Spleen (tissue), 11 donors: ENCODE results near the gene IQGAP2. TPM values are rescaled to one million over a fixed set of nuclear protein-coding genes. Genes with fewer than 3 reads are reported as not detected.

Experiments
- DNase-seq: peaks from one replicate; pipeline ENCODE4 v3.0.0-alpha.2; 2020
- H3K27ac ChIP-seq, 8 donors: fragments of 200-600 bp; sonication (generic) in 7 of 8; 1 replicate in 4 of 8; 2 replicates in 4 of 8; pipeline versions ENCODE4 v1.5.0 to v1.8.0; 2016 to 2021; ENCODE audit warnings: inconsistent platforms in 4 of 8, mild to moderate bottlenecking in 4 of 8, moderate library complexity in 1 of 8
- H3K27me3 ChIP-seq, 7 donors: fragments of 200-600 bp; sonication (generic) in 6 of 7; replicated peaks in 1 of 7; 1 replicate in 4 of 7; 2 replicates in 3 of 7; pipeline versions ENCODE4 v1.5.0 to v1.8.0; 2016 to 2021; ENCODE audit warnings: inconsistent platforms in 3 of 7, mild to moderate bottlenecking in 1 of 7
- H3K36me3 ChIP-seq, 6 donors: fragments of 200-600 bp; sonication (generic) in 5 of 6; 1 replicate in 4 of 6; 2 replicates in 2 of 6; pipeline versions ENCODE4 v1.5.0 to v1.8.0; 2016 to 2021; ENCODE audit warnings: inconsistent platforms in 2 of 6
- H3K4me1 ChIP-seq, 6 donors: fragments of 200-600 bp; sonication (generic) in 5 of 6; 1 replicate in 3 of 6; 2 replicates in 3 of 6; pipeline versions ENCODE4 v1.5.0 to v1.8.0; 2016 to 2021; ENCODE audit warnings: inconsistent platforms in 3 of 6
- H3K4me3 ChIP-seq, 8 donors: fragments of 200-600 bp; sonication (generic) in 7 of 8; 1 replicate in 4 of 8; 2 replicates in 4 of 8; pipeline versions ENCODE4 v1.5.0 to v1.8.0; 2016 to 2021; ENCODE audit warnings: inconsistent platforms in 4 of 8, mild to moderate bottlenecking in 4 of 8, moderate library complexity in 2 of 8
- H3K9me3 ChIP-seq, 8 donors: fragments of 200-600 bp; sonication (generic) in 7 of 8; 1 replicate in 4 of 8; 2 replicates in 4 of 8; pipeline versions ENCODE4 v1.5.0 to v1.8.0; 2016 to 2021; ENCODE audit warnings: inconsistent platforms in 4 of 8
- POLR2A ChIP-seq, 3 donors: fragments of 450-650 bp; IDR thresholded peaks; one replicate each; pipeline ENCODE4 v1.5.1; 2017; ENCODE audit warnings: antibody characterized with exemption in 3 of 3, mild to moderate bottlenecking in 1 of 3
- POLR2AphosphoS5 ChIP-seq, 3 donors: sonication (generic); formaldehyde crosslinking; IDR thresholded peaks; one replicate each; pipeline ENCODE4 v1.5.1; 2017; ENCODE audit warnings: antibody characterized with exemption in 3 of 3
- WGBS, 5 donors: extraction: QIAGEN DNeasy Blood & Tissue Kit in 3 of 5; methylation state at CpG; one replicate each; pipeline versions ENCODE4 v1.1.5 to v1.1.7; 2013 to 2018; 5-methylcytosine and 5-hydroxymethylcytosine counted together
- intact Hi-C: fragments of 100-400 bp; cut with DNase I; formaldehyde crosslinking; loops from one replicate; pipeline ENCODE4 v1.15.0; 2023; ENCODE audit warnings: low total_unique reads
- polyA plus RNA-seq, 3 donors: library from polyadenylated mRNA; stranded (reverse); fragments of 200-250 nt; gene quantifications; one replicate each; pipeline ENCODE4 v1.2.1, GENCODE V29; 2013
- total RNA-seq, 7 donors: library from RNA; depleted of rRNA in 3 of 7; stranded (reverse); fragments of >200 nt in 3 of 7; fragmentation: NEBNext Ultra II Directional in 4 of 7; extraction: Animal tissue kit (Norgen Biotek cat#: 25700) in 4 of 7; gene quantifications; one replicate each; pipeline versions ENCODE4 v1.1.0 to v1.2.1, GENCODE V29; 2016 to 2021
- TF ChIP-seq, protein P1 (sequence below), 11 experiments: fragments of 200-600 bp in 7 of 11; fragments of 450-650 bp in 4 of 11; sonication (generic) in 4 of 11; IDR thresholded peaks in 8 of 11; conservative IDR thresholded peaks in 3 of 11; 1 replicate in 7 of 11; 2 replicates in 4 of 11; pipeline versions ENCODE4 v1.4.0 to v1.8.0; 2016 to 2021; ENCODE audit warnings: antibody characterized with exemption in 11 of 11, inconsistent platforms in 4 of 11, mild to moderate bottlenecking in 1 of 11
- donor health status: healthy with polysubstance abuse.
- donor health status: DM: no; HTN: no; CAD: no; lungs with moderate emphysema.
- donor health status: DM: no; HTN: no; CAD: no.
- donor health status: Bipolar disorder and iron deficiency.
- donor health status: healthy.
- donor health status: DM: no; HTN: no; CAD: no.
- donor health status: DM: yes; HTN: yes; CAD: no.

Gene IQGAP2
- total and polyA plus RNA-seq, 10 donors: 9.3 to 83.6 (median 52.8) TPM

GRCh38 chr5:76682387-76682786 lies 279.3 kb downstream of the IQGAP2 start:
- Histone ChIP-seq H3K27me3 (no peaks in the 10 kb centered on the region), H3K27ac (no peak overlapping the region), H3K36me3 (peaks cover 0 to 65% (median 10%) of the 10 kb centered on the region in 6 donors), H3K4me3 (no peak overlapping the region), H3K4me1 (peaks cover 0 to 16% (median 4%) of the 10 kb centered on the region in 6 donors), H3K9me3 (no peaks in the 10 kb centered on the region)
- TF ChIP-seq POLR2A (IDR thresholded peaks at IDR 0.05) (no peak), POLR2AphosphoS5 (IDR thresholded peaks at IDR 0.05) (no peak)
- TF ChIP-seq, protein P1, sequence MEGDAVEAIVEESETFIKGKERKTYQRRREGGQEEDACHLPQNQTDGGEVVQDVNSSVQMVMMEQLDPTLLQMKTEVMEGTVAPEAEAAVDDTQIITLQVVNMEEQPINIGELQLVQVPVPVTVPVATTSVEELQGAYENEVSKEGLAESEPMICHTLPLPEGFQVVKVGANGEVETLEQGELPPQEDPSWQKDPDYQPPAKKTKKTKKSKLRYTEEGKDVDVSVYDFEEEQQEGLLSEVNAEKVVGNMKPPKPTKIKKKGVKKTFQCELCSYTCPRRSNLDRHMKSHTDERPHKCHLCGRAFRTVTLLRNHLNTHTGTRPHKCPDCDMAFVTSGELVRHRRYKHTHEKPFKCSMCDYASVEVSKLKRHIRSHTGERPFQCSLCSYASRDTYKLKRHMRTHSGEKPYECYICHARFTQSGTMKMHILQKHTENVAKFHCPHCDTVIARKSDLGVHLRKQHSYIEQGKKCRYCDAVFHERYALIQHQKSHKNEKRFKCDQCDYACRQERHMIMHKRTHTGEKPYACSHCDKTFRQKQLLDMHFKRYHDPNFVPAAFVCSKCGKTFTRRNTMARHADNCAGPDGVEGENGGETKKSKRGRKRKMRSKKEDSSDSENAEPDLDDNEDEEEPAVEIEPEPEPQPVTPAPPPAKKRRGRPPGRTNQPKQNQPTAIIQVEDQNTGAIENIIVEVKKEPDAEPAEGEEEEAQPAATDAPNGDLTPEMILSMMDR (IDR thresholded peaks at IDR 0.05 in 8 of 11, conservative IDR thresholded peaks at IDR 0.05 in 3 of 11): no peak
- intact Hi-C loops: no loop called here
- 57 to 75% (median 60%) methylated on average over 2 of the region's 2 CpGs for WGBS, 5 donors
- DNase-seq: no peak

DNA sequence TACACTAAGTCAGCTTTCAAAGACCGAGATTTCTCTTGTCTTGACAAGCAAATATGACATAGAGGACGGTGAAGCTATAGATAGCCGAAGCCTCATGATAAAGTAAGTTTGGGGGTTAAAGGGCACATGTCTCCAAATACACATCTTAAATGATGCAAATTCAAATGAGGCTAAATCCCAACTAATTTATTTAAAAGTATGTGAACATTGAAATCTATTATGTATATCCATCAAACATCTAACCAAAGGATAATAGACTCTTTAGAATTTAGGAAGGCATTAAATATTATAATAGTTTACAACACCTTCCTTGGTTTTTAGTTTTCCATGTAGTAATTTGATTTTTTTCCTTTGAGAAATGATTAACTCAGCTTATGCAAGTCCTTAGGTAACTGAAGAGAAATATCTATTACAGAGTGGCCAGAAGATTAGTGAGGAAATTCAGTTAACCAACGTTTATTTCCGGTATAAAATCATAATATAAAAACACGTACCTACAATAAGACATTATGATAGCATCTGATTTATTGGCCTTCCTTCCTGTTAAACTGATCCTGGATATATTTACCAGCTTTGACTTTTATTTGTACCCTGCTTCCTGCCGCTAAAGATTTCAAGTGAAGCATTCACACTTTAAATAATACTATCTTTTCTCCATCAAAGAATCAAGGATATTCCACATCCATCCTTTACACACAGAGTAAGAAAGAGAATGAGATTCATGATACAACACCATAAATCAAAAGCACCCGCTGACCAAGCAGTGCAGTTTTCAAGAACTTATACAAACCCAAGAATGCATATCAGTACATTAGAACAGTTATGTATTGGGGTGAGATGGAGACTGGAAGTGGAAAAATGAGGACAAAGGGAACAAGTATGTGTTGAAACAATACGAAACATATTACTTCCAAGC lies 281.0 kb downstream of the IQGAP2 start:
- peaks cover 0 to 65% (median 6%) of the 10 kb centered on the region in 6 donors for H3K36me3 ChIP-seq
- TF ChIP-seq, protein P1 (IDR thresholded peaks at IDR 0.05 in 8 of 11, conservative IDR thresholded peaks at IDR 0.05 in 3 of 11): no peak
- TF ChIP-seq POLR2A (IDR thresholded peaks at IDR 0.05) (no peak), POLR2AphosphoS5 (IDR thresholded peaks at IDR 0.05) (no peak)
- peaks cover 0 to 16% (median 4%) of the 10 kb centered on the region in 6 donors for H3K4me1 ChIP-seq
- DNase-seq: no peak
- 48 to 57% (median 53%) methylated on average over 9 of the region's 9 CpGs for WGBS, 5 donors
- intact Hi-C loops: no loop called here
- H3K27me3 ChIP-seq: no peaks in the 10 kb centered on the region
- no peaks in the 10 kb centered on the region for H3K9me3 ChIP-seq
- no peak overlapping the region for H3K4me3 ChIP-seq
- peak overlapping the region in 5 of 8 donors; percentile 5 to 32 (median 25) for H3K27ac ChIP-seq

DNA sequence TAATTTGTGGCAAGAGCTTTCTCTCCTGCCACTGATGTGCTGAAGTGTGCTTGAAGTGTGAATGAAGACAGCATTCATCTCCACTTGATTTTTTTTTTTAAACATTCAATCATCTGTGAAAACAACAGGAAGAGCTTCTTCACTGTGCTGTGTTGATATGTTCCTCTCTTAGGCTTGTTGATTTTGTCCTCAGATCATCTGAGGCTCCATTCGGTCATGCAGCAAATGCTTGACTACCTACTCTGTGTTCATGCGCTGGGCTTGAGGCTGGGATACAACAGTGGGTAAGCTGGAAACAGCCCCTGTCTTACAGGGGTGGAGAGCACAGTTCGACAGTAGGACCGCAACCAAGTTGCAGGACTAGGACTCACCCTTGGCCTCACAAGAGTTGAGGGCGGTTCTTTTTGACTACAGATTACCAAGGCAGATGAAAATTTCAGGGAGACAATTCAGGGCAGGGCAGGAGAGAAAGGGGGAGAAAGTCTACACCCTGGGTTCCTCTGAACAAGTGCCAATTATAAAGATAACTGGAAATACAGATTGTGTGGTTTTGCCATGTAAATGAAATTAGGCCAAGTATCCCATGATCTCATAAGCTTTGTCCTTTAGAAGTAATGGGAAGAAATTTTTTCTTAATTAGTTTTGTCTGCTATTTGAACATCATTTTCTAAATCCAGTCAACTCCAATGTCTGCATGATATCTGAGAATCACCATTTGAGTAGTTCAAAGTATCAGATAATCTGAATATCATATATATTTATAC lies 281.9 kb downstream of the IQGAP2 start:
- Histone ChIP-seq H3K9me3 (no peaks in the 10 kb centered on the region), H3K27ac (peak overlapping the region in 5 of 8 donors; percentile 5 to 32 (median 25)), H3K27me3 (no peaks in the 10 kb centered on the region), H3K36me3 (peaks cover 0 to 65% (median 6%) of the 10 kb centered on the region in 6 donors), H3K4me3 (no peak overlapping the region), H3K4me1 (peaks cover 0 to 16% (median 4%) of the 10 kb centered on the region in 6 donors)
- TF ChIP-seq POLR2A (IDR thresholded peaks at IDR 0.05) (no peak), POLR2AphosphoS5 (IDR thresholded peaks at IDR 0.05) (no peak)
- TF ChIP-seq, protein P1 (IDR thresholded peaks at IDR 0.05 in 8 of 11, conservative IDR thresholded peaks at IDR 0.05 in 3 of 11): no peak
- no peak for DNase-seq
- 76 to 89% (median 84%) methylated on average over 5 of the region's 5 CpGs for WGBS, 5 donors
- intact Hi-C loops: no loop called here
